Stimulated activated CD4-positive, alpha-beta T cell treated with anti-CD3 and anti-CD28 coated beads, TNF-alpha, amount 100 ng/mL, for 24 hours (primary cell): Measurements from ENCODE around the gene KDM2B.
"Not testable (repeated sequence)": the region's sequence is repeated elsewhere in the genome, so short reads cannot be mapped to it uniquely, and the experiment has no call there.

Source experiments
- DNase-seq, 3 experiments: peaks; one replicate each; pipeline ENCODE4 v3.0.0-alpha.2; 2020; ENCODE audit warnings: low read depth in 3 of 3

Gene KDM2B

DNA sequence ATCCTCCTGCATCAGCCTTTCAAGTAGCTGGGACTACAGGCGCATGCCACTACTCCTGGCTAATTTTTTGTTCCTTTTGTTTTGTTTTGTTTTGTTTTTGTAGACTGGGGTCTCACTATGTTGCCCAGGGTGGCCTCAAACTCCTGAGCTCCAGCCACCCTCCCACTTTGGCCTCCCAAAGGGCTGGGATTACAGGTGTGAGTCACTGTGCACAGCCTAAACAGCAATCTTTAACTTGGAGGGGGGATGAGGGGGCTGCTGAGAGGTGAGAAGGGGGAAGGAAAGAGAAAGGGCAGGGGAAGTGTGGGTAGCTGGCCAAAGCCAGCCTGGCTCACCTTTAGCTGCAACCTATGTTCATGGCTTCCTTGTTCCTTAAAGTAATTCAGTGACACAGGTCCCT lies 77.4 kb downstream of the KDM2B start:
- DNase-seq: no peak

DNA sequence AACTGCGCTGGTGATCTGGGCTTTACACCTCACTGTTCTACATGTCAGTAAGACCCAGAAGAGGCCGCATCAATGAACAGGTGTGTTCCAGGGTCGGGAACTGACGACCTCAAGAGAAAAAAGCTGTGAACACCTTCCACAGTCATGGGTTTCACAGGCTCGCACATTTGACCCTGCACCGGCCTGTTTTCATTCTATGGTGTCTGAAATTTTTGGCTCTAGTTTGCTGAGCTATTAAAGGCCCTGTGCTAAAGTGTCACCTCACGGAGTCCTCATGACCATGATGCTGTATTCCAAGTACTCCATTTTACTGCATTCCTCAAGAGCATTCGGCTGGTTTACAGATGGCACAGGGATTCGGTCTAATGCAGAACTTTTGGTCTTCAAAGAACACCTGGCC lies 78.9 kb downstream of the KDM2B start:
- DNase-seq: no peak

DNA sequence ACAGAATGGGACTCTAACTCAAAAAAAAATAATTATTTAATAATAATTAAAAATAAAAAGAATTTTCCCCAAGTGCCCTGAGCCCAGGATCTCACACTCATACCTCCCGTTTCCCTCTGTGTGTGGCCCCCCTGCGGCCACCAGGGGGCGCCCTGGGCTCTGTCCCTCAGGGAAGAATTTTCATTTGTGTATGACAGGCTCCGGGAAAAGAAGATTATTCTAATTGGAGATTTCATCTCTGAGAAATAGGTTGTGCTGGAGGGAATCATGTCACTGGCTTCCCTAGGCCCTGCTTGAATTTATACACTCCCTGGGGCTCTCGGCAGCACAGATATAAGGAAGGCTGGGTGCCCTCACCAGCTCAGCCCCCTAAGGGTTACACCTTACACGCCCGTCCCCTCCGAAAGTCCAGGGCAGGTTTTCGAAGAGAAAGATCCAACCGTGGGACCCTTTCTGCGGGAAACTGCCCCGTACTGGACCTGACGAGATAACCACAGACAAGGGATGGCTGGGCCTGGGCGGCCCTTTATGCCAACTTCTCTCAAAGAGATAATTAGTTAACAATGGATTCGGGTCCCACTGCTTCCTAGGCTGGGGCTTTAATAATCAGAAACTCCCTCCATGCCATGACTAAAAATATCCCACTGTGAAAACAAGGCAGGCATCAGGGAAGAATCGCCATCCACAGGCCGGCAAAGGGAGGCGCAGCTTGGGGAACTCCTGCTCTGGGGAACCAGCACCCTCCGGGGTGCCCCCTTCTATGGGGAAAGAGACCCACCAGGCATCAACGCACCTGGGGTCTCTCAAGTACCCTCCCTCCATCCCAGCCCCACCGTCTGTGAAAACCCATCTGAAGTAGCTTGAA lies 80.7 kb downstream of the KDM2B start:
- peak; percentile 55 to 67 (median 58) for DNase-seq

DNA sequence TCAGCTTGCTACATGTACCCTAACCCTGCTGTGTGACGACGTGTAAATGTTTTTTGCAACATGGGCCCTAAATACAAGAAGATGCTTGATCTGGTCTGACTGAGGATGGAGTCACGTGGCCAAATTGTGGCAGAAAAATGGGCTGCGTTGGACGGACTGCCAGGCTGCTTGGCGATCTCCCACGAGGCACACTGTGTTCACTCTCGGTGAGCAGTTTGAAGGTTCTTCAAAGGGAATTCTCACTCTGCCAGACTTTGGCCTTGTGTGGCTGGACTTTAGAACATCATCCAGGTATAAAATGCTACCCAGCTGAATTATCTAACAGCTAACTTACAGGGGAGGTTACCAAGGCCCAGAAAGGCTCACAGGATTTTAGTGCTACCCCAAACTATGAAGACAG lies 85.1 kb downstream of the KDM2B start:
- no peak for DNase-seq

DNA sequence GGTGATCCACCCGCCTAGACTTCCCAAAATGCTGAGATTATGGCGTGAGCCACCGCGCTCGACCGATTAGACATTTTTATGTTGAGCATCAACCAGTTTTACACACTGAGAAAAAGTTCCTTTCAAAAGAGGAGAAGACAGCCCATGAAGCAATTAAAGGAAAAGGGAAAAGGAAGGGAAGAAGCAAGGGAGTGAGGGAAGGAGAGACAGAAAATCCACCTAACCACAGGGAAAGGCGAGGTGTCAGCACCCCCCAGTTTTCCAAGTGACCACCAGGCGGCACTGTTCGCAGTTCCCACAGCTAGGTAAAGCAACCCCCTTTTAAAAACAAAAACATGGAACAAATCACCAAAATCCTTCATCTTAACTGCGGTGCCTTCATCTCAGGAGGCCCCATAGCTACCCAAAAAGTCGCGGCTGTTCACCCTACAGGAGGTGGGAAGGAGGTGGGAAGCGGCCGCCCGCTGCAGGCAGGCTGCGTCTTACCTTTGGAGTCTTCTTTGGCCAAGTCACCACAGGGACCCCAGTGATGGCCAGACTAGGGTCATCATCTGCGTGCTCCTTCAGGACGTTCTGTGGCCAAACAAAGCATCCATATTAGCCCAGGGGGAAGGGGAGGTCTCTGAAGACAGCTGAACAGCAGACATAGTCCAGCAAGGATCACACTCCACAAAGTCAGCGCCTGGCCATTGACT lies 86.6 kb downstream of the KDM2B start:
- DNase-seq: peak; percentile 33 to 61 (median 36)

DNA sequence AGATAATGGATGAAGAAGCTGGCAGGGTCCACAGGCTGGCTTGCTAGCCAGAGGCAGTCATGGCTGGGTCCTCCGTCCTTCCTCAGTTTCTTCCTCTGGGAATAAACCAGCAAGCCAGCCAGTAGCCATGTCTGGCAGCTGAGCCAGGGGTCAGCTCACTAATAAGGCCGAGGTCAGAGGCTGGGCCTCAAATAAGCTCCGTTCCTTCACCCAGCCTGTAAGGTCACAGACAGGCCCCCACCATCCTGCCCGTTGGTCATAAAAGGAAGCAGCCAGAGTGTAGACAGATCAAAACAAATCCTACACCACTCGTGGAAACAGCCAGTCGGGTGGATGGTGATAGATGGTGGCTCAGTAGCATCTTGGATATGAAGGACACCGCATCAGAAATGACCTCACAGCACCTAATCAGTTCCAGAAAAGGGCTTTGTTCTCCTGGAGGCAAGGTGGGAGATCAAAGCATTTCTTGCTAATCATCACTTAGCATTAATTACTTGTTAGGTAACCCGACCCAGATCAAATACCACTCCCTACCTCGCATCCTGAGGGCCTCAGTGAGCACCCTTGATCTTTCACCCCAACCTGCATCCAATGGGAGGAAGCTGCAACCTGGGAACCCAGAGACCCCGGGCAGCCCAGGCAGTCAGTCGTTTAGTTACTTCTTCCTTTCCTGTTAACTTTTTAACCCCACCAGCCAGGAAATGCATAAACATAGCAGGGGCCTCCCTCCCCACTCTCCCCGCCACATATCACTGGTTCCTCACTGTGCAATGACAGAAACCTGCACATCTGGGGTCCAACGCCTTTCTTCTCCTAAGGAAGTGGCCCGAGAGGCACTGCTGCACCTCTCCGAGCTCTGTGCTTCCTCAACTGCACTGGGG lies 90.2 kb downstream of the KDM2B start:
- no peak for DNase-seq

DNA sequence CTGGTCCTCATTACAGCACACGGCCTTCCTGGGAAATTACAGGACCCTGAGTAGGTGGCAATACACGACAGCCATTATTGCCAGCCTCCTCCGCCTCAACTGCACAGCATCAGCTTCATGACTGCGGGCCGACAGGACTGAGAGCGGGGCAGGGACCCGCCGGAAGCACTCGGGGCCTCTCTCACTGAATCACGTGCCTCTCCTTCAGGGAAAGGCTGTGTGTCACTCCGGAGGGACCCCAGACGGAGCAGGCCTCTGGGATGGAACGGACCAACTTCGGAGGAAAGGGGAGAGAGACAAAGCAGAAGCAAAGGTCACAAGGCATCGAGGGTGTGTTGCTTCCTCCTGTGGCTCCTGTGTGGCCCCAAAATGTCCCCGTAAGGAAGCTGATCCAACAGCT lies 90.9 kb downstream of the KDM2B start:
- no peak for DNase-seq

DNA sequence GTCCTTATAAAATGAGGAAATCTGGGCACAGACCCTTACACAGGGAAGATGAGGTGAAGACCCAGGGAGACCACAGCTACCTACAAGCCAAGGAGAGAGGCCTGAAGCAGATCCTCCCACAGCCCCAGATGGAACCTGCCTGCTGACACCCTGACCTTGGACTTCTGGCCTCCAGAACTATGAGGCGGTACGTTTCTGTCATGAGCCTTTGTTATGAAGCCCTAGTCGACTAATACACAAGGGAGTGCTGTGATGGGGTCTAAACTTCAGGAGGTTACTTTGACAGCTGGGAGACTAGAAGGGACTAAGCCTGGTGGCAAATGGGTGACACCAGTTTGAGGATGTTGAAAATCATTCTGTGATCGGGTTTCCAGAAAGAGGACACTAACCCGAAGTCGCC lies 95.9 kb downstream of the KDM2B start:
- no peak for DNase-seq

DNA sequence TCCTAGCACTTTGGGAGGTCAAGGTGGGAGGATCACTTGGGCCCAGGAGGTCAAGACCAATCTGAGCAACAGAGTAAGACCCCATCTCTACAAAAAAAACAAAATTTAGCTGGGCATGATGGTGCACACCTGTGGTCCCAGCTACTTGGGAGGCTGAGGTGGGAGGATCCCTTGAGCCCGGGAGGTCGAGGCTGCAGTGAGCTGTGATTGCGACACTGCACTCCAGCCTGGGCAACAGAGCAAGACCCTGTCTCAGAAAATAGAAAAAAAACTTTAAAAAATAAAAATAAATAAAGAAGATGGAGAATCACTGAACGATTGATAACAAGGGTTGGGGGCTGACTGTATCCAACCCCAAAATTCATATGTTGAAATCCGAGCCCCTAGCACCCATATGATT lies 96.3 kb downstream of the KDM2B start:
- not testable (repeated sequence) for DNase-seq

DNA sequence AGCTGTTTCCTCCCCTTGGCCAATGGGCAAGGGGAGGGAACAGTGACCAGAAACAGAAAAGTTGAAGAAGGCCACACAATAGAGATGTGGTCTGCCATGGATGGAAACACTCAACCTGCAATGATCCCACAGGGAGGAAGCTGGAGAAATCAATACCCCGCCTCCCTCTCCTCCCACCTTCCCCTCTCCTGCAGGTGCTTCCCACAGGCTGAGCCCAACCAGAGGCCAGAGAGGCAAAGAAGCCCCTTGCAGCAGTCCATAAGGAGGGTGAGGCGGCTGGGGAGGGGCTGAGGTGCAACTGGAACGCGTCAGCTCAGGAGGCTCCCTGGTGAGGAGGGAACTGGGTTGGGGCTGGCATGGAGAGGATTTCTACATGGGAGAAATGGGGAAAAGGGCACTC lies 96.9 kb downstream of the KDM2B start:
- no peak for DNase-seq

DNA sequence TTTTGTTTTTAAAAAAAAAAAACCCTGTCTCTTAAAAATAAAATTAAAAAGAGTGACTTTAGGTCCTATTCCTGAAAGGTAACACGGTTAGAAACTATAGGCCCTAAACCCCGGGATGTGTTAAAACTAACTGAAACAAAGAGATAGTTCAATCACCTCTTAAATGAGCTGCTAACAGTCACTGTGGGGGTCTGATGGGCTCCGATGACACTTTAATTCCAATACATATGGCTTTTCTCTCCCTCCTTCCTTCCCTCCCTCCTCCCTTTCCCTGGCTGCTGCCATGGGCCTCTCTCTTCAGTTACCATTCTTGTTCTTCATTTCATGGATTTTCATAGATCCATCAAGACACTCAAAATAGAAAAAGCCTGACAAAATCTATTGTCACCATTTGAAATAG lies 104.3 kb downstream of the KDM2B start:
- no peak for DNase-seq

DNA sequence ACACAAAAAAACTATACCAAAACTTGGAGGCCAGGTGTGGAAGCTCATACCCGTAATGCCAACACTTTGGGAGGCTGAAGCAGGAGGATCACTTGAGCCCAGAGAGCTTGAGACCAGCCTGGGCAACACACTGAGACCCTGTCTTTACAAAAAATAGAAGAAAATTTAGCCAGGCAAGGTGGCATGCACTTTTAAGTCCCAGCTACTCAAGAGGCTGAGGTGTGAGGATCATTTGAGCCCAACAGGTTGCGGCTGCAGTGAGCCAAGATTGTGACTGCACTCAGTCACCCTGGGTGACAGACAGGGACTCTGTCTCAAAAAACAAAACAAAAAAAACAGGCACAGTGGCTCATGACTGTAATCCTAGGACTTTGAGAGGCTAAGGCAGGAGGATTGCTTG lies 105.5 kb downstream of the KDM2B start:
- DNase-seq: no peak

DNA sequence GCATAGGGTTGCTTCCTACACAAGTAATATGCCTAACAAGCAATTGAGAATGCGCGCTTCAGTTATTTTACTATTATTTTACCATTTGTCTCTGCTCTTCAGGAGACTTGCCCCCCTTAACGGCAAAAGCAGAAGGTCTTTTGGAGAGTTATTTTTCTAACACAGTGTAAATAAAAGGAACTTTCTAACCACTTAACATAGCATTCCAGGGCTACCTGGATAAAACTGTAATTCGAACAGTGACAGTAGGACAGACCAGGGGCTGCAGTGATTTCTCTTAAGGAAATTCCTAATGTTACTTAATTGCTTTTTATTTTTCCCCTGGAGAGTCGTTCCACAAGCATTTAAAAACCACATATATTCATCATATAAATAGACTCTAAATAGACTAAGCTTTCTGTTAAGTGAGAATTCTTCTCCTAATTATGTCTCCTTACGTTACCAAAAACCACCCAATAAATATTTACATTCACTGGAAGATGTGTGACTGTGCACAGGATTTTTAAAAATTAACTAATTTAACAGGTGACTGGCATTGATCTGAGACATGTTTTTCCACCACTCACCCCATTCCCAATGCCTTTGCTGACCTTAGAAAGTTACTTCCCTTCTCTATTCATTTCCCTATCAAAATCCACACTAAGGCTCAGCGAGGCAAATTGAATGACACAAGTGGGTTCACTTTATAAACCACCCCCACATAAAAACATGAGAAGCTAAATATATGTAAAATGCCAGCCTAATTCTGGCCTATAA lies 108.5 kb downstream of the KDM2B start:
- no peak for DNase-seq

DNA sequence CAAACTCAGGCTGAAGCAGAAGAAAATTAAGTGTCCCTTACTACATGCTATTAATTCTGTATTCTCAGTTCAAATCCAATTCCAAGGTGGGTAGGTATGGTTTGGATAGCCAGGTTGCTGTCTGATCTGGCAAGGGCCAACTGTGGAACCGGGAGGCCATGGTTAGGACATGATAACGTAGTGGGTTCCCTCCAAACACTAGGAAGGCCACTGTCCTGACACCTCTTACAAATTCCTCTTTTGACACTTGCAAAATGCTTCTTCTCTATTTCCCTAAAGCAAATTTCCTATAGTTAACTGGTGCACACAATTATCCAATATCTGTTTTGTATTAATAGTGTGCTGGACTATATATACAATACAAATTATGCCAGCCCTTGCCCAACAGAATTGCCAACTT lies 110.1 kb downstream of the KDM2B start:
- no peak for DNase-seq

DNA sequence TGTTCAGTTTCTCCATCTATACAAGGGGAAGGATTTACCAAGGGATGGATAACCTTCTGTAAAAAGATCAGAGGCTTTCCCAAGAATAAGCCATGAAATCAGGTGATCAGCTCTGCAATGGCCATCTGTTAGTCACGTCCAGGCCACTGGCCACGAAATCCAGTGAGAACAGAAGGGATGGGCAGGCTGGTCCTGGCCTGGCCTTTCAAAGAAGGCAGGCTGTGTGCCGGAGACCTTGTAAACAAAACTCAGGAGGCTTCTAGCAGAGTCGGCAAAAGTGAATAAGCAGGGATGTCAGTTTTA lies 112.4 kb downstream of the KDM2B start:
- DNase-seq: no peak

DNA sequence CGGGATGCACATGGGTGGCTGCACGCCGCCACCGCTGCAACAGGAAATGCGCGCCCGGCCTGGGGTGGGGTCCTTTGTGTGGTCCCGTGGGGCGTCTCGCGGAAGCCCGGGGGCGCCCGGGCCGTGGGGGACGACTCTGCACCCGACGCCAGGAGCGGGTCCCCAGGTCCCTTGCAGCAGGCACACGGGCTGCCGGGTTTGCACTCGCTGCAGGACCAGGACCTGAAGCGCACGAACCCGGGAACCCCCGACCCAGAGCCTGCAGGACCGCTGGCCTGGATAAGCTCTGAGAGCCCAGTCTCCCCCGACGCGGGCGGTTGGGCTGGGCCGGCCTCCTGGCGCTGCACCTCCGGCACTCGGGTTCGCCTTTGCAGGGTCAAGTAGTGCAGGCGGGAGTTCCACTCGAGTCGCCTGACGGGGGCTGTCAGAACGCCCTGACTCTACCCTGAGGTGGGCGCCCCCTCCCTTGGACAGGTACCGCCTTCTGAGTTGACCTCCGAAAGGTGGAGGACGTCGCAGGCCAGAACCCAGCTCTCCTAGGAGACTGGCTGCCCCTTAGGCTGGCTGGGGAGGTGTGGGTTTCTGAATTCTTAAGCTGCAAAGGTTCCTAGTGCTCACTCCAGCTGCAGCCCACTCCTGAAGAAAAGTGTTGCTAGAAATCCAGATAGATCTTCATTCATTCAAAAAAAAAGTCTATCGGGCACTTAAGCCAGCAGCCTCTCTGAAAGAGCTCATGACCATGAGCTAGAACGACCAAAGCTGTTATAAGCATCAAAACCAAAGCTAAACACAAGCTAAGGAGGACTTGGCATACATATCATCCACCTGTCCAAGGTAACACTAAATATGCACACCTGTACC lies 113.0 kb downstream of the KDM2B start:
- no peak for DNase-seq

DNA sequence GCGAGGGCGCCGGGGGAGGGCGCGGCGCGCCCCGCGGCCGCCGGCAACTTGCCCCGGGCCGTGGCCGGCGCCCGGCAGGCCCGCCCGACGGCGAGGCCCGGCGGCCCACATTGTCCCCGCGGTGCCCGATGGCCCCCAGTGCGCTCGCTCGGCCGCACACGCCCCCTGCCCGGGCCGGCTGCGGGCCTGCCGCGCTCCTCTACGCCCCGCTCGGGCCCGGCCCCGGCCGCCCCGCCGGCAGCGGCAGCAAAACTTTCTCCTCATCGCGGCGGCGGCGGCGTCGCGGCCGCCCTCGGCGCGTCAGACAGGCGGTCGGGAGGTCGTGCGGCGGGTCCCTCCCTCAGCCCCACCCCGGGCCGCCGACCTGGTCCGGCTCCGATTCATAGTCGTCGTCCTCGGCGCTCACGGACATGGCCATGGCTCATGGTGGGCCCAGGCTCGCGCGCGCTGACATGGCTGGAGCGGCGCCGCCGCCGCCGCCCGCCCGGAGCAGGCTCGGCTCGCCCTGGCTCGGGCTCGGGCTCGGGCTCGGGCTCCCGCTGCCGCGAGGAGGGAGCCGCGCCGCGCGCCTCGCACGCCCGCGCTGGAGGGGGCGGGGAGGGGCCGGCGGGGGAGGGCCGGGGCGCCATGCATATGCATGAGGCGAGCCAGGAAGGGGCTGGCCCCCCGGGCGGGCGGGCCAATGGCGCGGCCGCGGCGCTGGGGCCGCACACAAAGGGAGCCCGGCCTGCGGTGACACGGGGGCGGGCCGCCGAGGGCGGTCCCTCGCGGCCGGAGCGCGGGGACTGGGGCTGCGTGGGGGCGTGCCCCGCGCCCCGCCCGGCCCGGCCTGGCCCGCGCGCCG lies 113.8 kb downstream of the KDM2B start:
- DNase-seq: peak; percentile 70 to 90 (median 75)

DNA sequence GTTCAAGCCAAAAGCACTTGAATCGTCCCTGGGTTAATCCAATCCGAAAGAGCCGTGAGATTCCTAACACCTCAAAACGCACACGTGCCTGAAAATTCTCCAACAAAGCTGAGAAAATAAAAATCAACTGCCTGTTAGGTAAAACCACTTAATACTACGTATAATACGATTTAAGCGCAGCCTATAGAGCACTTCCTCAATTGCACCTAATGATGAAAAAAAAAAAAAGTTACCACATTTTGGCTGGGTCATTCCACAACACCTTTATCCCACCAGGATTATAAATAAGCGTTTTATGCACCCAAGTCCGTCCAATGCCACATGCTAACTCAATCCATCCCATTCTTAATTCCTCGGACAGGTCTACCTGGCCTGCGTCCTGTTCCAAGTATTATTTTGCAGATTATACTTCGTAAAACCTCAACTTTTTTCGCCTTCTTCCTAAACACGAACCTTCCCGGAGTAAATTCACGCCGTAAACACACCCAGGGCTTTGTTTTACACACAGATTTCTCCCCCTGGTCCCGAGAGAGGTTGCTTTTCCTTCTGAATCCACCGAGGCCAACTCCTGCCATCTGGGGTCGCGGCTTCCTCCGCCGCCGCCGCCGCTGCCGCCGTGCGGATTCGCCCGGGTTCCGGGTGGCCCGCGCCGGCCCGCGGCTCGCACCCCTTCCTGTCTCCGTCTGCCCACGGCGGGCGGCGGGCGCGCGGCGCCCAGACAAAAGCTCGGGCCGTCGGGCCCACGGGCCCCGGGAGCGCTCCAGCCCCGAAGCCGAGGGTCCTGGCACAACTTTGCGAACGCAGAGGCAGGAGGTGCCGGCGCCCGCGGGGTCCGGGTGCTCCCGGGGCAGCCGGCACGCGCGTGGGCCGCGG lies 114.7 kb downstream of the KDM2B start:
- DNase-seq: peak in 1 of 3 experiments; percentile 42

DNA sequence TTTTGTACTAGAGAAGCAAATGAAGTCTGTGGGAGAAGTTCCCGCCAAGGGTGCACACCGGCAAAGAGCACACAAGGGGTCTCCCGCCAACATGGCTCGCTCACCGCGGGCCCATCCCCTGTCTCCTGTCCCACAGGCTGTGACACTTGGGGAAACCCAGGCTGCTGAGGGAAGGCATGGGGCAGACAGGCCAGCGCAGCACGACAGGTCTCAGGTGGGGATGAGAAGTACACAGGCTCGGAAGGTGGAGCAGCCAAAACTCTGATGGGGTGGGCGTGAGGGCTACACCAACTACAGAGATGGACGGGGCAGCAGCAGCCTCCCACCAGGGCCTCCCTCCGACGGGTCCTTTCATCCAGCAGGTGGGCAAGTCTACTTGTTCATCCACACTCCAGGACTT lies 116.5 kb downstream of the KDM2B start:
- no peak for DNase-seq
